ENCODE measurements around the gene ZBTB25.

ZBTB25 gene

GRCh38 chr14:64401949-64402348 is 101.7 kb downstream of the ZBTB25 start:
- H3K27ac ChIP-seq = no peak overlapping the region
- TF ChIP-seq, protein P1, sequence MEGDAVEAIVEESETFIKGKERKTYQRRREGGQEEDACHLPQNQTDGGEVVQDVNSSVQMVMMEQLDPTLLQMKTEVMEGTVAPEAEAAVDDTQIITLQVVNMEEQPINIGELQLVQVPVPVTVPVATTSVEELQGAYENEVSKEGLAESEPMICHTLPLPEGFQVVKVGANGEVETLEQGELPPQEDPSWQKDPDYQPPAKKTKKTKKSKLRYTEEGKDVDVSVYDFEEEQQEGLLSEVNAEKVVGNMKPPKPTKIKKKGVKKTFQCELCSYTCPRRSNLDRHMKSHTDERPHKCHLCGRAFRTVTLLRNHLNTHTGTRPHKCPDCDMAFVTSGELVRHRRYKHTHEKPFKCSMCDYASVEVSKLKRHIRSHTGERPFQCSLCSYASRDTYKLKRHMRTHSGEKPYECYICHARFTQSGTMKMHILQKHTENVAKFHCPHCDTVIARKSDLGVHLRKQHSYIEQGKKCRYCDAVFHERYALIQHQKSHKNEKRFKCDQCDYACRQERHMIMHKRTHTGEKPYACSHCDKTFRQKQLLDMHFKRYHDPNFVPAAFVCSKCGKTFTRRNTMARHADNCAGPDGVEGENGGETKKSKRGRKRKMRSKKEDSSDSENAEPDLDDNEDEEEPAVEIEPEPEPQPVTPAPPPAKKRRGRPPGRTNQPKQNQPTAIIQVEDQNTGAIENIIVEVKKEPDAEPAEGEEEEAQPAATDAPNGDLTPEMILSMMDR (conservative IDR thresholded peaks at IDR 0.05) = no peak

DNA sequence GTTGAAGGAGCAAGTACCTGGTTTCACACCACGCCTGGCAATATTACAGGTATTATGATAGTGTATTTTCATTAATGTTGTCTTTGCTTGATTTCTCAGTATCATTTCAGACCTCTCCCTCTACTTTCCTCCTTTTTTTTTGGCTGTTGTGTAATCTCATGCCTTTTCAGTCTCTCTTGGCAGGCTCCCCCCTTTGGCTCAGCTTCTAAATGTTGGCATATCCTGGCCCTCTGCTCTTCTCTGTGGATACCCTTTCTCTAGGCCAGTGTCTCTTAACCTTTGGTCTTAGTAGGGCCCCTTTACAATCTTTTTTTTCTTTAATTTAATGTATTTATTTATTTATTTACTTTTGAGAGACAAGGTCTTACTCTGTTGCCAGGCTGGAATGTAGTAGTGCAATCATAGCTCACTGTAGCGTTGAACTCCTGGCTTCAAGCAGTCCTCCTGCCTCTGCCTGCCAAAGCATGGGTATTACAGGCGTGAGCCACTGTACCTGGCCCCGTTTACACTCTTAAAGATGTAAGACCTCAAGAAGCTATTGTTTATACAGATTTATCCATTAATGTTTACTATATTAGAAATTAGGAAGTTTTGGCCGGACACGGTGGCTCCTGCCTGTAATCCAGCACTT is 102.7 kb downstream of the ZBTB25 start:
- TF ChIP-seq, protein P1 (conservative IDR thresholded peaks at IDR 0.05) = no peak

More for the DNA sequence above, 102.7 kb downstream of the ZBTB25 start:
- no peak overlapping the region for H3K27ac ChIP-seq
